GM10266 (cell line): ENCODE data around the gene N4BP3.

Experiments
- DNase-seq: peaks from one replicate; pipeline ENCODE4 v3.0.0; 2012; ENCODE audit errors: extremely low spot score
- TF ChIP-seq, protein P1 (sequence below): IDR thresholded peaks from 2 replicates; pipeline ENCODE4 v1.5.1; 2012; ENCODE audit warnings: mild to moderate bottlenecking, low read depth; ENCODE audit not compliant: control insufficient read depth, insufficient read depth; ENCODE audit errors: missing control alignments

The N4BP3 gene

DNA sequence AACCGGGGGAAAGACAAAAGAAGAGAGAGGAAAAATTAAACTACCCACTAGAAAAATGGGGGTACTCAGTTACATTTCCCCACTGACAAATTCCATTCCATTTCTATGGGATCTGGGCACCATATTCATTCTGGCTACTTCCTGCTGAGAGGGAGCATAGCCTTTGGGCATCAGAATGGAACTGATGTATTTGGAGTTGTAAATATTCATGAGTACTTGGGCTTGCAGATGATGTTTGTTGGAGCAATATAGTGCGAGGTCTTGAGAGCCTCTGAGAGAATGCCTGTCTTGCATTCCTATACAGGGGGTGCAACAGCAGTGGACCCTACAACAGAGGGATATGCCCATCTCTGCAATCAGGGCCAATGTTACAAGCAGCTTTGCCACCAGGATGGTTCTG is 57.1 kb downstream of the N4BP3 start:
- no peak for DNase-seq

DNA sequence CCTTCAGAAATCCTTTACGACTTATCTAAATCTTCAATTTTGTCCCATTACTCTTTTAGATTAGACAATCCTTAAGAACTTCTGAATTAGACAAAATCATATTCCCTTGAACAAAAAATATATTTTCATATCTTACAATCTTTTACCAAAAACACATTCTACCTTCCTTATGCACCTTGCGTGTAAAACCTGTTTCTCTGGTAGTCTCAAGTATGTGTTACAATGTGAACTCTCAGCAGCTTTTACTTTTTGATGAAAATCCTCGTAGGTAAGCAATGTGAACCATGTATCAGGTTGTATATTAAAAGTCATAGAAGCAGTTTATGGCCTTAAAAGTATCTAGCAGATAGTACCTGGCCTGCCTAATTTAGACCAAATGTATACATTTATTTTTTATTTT is 61.1 kb downstream of the N4BP3 start:
- TF ChIP-seq, protein P1, sequence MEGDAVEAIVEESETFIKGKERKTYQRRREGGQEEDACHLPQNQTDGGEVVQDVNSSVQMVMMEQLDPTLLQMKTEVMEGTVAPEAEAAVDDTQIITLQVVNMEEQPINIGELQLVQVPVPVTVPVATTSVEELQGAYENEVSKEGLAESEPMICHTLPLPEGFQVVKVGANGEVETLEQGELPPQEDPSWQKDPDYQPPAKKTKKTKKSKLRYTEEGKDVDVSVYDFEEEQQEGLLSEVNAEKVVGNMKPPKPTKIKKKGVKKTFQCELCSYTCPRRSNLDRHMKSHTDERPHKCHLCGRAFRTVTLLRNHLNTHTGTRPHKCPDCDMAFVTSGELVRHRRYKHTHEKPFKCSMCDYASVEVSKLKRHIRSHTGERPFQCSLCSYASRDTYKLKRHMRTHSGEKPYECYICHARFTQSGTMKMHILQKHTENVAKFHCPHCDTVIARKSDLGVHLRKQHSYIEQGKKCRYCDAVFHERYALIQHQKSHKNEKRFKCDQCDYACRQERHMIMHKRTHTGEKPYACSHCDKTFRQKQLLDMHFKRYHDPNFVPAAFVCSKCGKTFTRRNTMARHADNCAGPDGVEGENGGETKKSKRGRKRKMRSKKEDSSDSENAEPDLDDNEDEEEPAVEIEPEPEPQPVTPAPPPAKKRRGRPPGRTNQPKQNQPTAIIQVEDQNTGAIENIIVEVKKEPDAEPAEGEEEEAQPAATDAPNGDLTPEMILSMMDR: no peak
- DNase-seq: no peak

More for the DNA sequence above, 57.1 kb downstream of the N4BP3 start:
- TF ChIP-seq, protein P1: no peak
